OCI-LY1 (cell line): ENCODE results near the gene PRKACA.

Experiments
- CTCF ChIP-seq: fragments of 200-600 bp; sonication (generic), shearing (Covaris generic); IDR thresholded peaks from 2 replicates; pipeline ENCODE4 v1.5.1; 2017; ENCODE audit warnings: mild to moderate bottlenecking, antibody characterized with exemption, low read length, moderate library complexity, mixed read lengths
- EZH2 ChIP-seq: fragments of 200-600 bp; sonication (generic), shearing (Covaris generic); IDR thresholded peaks from 2 replicates; pipeline ENCODE4 v1.8.0; 2017; ENCODE audit warnings: borderline replicate concordance, mixed run types, mild to moderate bottlenecking, antibody characterized with exemption, low read length, moderate library complexity, mixed read lengths

GRCh38 chr19:14053500-14053899 lies 64.1 kb downstream of the PRKACA start:
- TF ChIP-seq EZH2 (no peak), CTCF (no peak)
